Stimulated activated CD8-positive, alpha-beta memory T cell treated with anti-CD3 and anti-CD28 coated beads, Interleukin-12 subunit alpha, Interleukin-12 subunit beta, amount 100 ng/mL, for 24 hours (primary cell): ENCODE measurements around the gene CREB3L4.
"Not testable (repeated sequence)": the region's sequence is repeated elsewhere in the genome, so short reads cannot be mapped to it uniquely, and the experiment has no call there.

Experiments used
- DNase-seq: peaks from one replicate; pipeline ENCODE4 v3.0.0-alpha.2; 2020; ENCODE audit errors: extremely low read depth

The CREB3L4 gene

GRCh38 chr1:153959454-153959853 is 8.2 kb upstream of the CREB3L4 start:
- DNase-seq: no peak

- no peak for DNase-seq
Observed at GRCh38 chr1:153960206-153960605, 7.5 kb upstream of the CREB3L4 start.

- DNase-seq: no peak
Observed at GRCh38 chr1:153961421-153961820, 6.3 kb upstream of the CREB3L4 start.

- DNase-seq: no peak
Observed at GRCh38 chr1:153962088-153963029, 5.3 kb upstream of the CREB3L4 start.

GRCh38 chr1:153963030-153963849 is 4.5 kb upstream of the CREB3L4 start, which contains the start of gene SLC39A1:
TSS of gene SLC39A1 (minus strand) at chr1:153963537. CDS start at chr1:153962715, 822 bp downstream.
- peak; percentile 94 for DNase-seq

- DNase-seq: no peak
Observed at GRCh38 chr1:153963850-153964331, 3.8 kb upstream of the CREB3L4 start.

- DNase-seq: no peak
Observed at GRCh38 chr1:153968000-153968363, 280 bp downstream of the CREB3L4 start.

- no peak for DNase-seq
Observed at GRCh38 chr1:153968408-153968807, 706 bp downstream of the CREB3L4 start.

GRCh38 chr1:153968972-153969371 is 1.3 kb downstream of the CREB3L4 start:
- no peak for DNase-seq

- DNase-seq: no peak
Observed at GRCh38 chr1:153970346-153970745, 2.6 kb downstream of the CREB3L4 start.

- no peak for DNase-seq
Observed at GRCh38 chr1:153973071-153973470, 5.4 kb downstream of the CREB3L4 start.

GRCh38 chr1:153973525-153973924 is 5.8 kb downstream of the CREB3L4 start:
- no peak for DNase-seq

GRCh38 chr1:153976819-153977249 is 9.1 kb downstream of the CREB3L4 start:
- DNase-seq: no peak

- peak; percentile 66 for DNase-seq
Observed at GRCh38 chr1:153977250-153978240, 9.8 kb downstream of the CREB3L4 start, which contains the start of gene JTB. TSS of gene JTB (minus strand) at chr1:153977674. CDS start at chr1:153977252, 422 bp downstream.

GRCh38 chr1:153978274-153978909 is 10.7 kb downstream of the CREB3L4 start:
- DNase-seq: no peak

GRCh38 chr1:153979091-153979490 is 11.4 kb downstream of the CREB3L4 start:
- not testable (repeated sequence) for DNase-seq

GRCh38 chr1:153981735-153982134 is 14.0 kb downstream of the CREB3L4 start:
- DNase-seq: not testable (repeated sequence)

- DNase-seq: no peak
Observed at GRCh38 chr1:153984123-153984894, 16.6 kb downstream of the CREB3L4 start.

GRCh38 chr1:153985341-153985912 is 17.7 kb downstream of the CREB3L4 start:
- no peak for DNase-seq
